ENCODE data around the gene DLGAP3. TPM values are rescaled to one million over a fixed set of nuclear protein-coding genes. Genes with fewer than 3 reads are reported as not detected.

DLGAP3 gene
- 1 to 10 TPM in 1 of 2 donors, under 1 TPM in 1; 0.14 to 7.1 TPM for total RNA-seq

DNA sequence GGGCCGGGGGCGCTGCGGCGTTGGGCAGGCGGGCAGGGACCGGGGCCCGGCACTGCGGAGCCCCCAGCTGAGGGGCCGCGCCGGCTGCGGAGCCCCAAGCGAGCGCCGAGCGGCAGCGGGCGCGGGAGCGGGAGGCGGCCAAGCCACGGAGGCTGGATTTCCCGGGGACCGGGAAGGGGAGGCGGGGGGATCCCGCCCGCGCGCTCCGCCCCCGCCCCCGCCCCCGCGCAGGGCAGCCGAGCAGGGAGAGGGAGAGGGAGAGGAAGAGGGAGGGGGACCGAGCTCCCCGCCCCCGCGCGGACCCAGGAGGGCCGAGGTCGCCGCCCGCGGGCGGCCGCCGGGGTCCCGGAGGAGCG lies at the start of gene DLGAP3:
Gene DLGAP3 (minus strand): TSS at position 154 of the 356 bp plus-strand sequence. CDS start 24,267 bp downstream, outside the sequence.
- no peak for TF ChIP-seq POLR2AphosphoS5 (IDR thresholded peaks at IDR 0.05)
- Histone ChIP-seq H3K4me3 (peak within 1 kb of the TSS; percentile 19 to 40), H3K36me3 (no peaks in the 10 kb centered on the region), H3K9me3 (no peaks in the 10 kb centered on the region), H3K4me1 (replicated peaks) (peaks cover 8% of the 10 kb centered on the region), H3K27me3 (replicated peaks; ENCODE audit: insufficient read depth) (peaks cover 17% of the 10 kb centered on the region), H3K27ac (no peak within 1 kb of the TSS)
- no peak for DNase-seq (ENCODE audit: low spot score)
- intact Hi-C loops (cut with DNase I): no loop called here
- WGBS: 1% methylated on average over 39 of the region's 50 CpGs

- WGBS: 66% methylated on average over 6 of the region's 6 CpGs
- no peak for TF ChIP-seq POLR2AphosphoS5 (IDR thresholded peaks at IDR 0.05)
- TF ChIP-seq POLR2A (IDR thresholded peaks at IDR 0.05): no peak
- TF ChIP-seq, protein P1, sequence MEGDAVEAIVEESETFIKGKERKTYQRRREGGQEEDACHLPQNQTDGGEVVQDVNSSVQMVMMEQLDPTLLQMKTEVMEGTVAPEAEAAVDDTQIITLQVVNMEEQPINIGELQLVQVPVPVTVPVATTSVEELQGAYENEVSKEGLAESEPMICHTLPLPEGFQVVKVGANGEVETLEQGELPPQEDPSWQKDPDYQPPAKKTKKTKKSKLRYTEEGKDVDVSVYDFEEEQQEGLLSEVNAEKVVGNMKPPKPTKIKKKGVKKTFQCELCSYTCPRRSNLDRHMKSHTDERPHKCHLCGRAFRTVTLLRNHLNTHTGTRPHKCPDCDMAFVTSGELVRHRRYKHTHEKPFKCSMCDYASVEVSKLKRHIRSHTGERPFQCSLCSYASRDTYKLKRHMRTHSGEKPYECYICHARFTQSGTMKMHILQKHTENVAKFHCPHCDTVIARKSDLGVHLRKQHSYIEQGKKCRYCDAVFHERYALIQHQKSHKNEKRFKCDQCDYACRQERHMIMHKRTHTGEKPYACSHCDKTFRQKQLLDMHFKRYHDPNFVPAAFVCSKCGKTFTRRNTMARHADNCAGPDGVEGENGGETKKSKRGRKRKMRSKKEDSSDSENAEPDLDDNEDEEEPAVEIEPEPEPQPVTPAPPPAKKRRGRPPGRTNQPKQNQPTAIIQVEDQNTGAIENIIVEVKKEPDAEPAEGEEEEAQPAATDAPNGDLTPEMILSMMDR (IDR thresholded peaks at IDR 0.05): no peak
- Histone ChIP-seq H3K4me1 (replicated peaks) (no peaks in the 10 kb centered on the region), H3K36me3 (no peaks in the 10 kb centered on the region), H3K27ac (no peak overlapping the region), H3K27me3 (replicated peaks; ENCODE audit: insufficient read depth) (no peaks in the 10 kb centered on the region), H3K9me3 (no peaks in the 10 kb centered on the region), H3K4me3 (no peak overlapping the region)
- no peak for DNase-seq (ENCODE audit: low spot score)
- intact Hi-C loops (cut with DNase I): no loop called here
Measured at GRCh38 chr1:34978921-34979320, 49.5 kb upstream of the DLGAP3 start.

DNA sequence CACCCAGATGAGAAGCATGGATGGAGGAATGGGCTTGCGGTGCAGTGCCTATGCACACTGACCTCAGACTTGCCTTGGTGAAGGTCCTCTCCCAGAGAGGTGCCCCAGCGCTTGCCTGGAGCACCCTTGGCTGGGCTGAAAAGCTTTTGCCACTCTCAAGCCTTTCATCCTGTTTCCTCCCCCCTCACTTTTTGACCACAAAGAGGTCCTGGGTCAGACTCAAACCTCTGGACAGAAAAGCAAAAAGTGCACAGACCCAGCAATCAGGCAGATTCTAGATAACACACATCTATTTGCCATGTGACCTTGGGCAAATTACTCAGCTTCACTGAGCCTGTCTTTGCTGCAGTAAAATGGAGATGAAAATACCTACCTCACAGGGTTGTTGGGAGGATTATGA lies 48.4 kb upstream of the DLGAP3 start:
- TF ChIP-seq POLR2AphosphoS5 (IDR thresholded peaks at IDR 0.05): no peak
- TF ChIP-seq POLR2A (IDR thresholded peaks at IDR 0.05): no peak
- TF ChIP-seq, protein P1 (IDR thresholded peaks at IDR 0.05): no peak
- H3K27me3 ChIP-seq (replicated peaks; ENCODE audit: insufficient read depth): no peaks in the 10 kb centered on the region
- H3K36me3 ChIP-seq: no peaks in the 10 kb centered on the region
- H3K4me3 ChIP-seq: no peak overlapping the region
- no peaks in the 10 kb centered on the region for H3K9me3 ChIP-seq
- no peak for DNase-seq (ENCODE audit: low spot score)
- intact Hi-C loops (cut with DNase I): no loop called here
- H3K27ac ChIP-seq: no peak overlapping the region
- 95% methylated on average over 2 of the region's 2 CpGs for WGBS
- H3K4me1 ChIP-seq (replicated peaks): no peaks in the 10 kb centered on the region

DNA sequence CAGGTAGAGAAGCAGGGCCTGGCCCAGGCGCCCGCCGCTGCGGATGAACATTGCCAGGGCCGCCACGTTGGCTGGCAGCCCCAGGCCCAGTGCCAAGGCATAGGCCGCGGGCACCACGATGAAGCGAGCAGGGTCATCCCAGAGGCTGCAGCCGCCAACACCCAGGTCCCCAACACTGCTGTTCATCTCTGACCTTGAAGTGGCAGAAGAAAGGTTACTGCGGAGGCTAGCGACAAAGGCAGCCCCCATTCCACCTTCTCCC lies 47.7 kb upstream of the DLGAP3 start:
- DNase-seq (ENCODE audit: low spot score): no peak
- Histone ChIP-seq H3K9me3 (no peaks in the 10 kb centered on the region), H3K27me3 (replicated peaks; ENCODE audit: insufficient read depth) (no peaks in the 10 kb centered on the region), H3K4me3 (no peak overlapping the region), H3K27ac (no peak overlapping the region), H3K4me1 (replicated peaks) (no peaks in the 10 kb centered on the region), H3K36me3 (no peaks in the 10 kb centered on the region)
- TF ChIP-seq POLR2AphosphoS5 (IDR thresholded peaks at IDR 0.05) (no peak), POLR2A (IDR thresholded peaks at IDR 0.05) (no peak)
- TF ChIP-seq, protein P1 (IDR thresholded peaks at IDR 0.05): no peak
- 89% methylated on average over 11 of the region's 13 CpGs for WGBS
- intact Hi-C loops (cut with DNase I): no loop called here

DNA sequence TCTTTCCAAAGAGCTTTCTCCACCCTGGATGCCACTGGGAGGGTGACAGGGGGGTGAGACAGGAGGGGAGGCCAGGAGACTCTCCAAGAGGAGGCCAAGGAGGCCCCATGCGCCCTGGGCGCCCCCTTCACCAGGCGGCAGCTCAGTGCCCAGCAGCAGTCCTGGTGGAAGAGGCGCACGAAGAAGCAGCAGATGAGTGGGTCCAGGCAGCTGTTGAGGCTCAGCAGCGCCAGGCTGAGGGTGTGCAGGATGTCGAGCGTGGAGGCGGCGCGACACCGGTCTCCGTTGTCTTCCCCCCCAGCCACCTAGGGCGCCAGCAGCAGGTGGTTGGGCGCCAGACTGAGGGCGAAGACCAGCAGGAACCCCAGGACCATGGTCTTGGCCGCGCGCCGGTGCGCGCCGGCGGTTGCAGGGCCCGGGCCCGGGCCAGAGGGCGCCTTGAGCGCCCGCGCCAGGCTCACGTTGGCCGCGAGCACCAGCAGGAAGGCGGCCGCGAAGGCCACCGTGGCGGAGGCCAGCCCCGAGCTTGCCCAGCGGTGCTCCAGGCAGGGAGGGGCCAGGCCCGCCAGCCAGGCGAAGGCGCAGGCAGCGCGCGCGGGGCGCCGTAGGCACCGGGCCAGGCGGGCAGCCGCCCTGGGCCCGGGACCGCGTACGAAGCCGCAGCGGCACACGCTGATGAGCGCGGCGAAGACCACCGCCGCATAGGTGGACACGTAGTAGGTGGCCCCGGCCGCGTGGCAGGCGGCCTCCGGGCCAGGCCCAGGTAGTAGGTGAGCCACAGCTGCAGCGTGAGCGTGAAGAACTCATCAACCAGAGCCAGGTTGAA lies 47.1 kb upstream of the DLGAP3 start:
- no peaks in the 10 kb centered on the region for H3K27me3 ChIP-seq (replicated peaks; ENCODE audit: insufficient read depth)
- H3K4me3 ChIP-seq: no peak overlapping the region
- TF ChIP-seq POLR2A (IDR thresholded peaks at IDR 0.05) (no peak), POLR2AphosphoS5 (IDR thresholded peaks at IDR 0.05) (no peak)
- H3K36me3 ChIP-seq: no peaks in the 10 kb centered on the region
- H3K27ac ChIP-seq: no peak overlapping the region
- 70% methylated on average over 56 of the region's 72 CpGs for WGBS
- no peak for DNase-seq (ENCODE audit: low spot score)
- H3K9me3 ChIP-seq: no peaks in the 10 kb centered on the region
- no peaks in the 10 kb centered on the region for H3K4me1 ChIP-seq (replicated peaks)
- intact Hi-C loops (cut with DNase I): no loop called here

GRCh38 chr1:34975771-34976170 lies 46.3 kb upstream of the DLGAP3 start:
- 86% methylated on average over 6 of the region's 6 CpGs for WGBS
- intact Hi-C loops (cut with DNase I): no loop called here
- Histone ChIP-seq H3K4me1 (replicated peaks) (no peaks in the 10 kb centered on the region), H3K36me3 (no peaks in the 10 kb centered on the region), H3K27me3 (replicated peaks; ENCODE audit: insufficient read depth) (no peaks in the 10 kb centered on the region), H3K27ac (no peak overlapping the region), H3K4me3 (no peak overlapping the region), H3K9me3 (no peaks in the 10 kb centered on the region)
- TF ChIP-seq POLR2A (IDR thresholded peaks at IDR 0.05) (no peak), POLR2AphosphoS5 (IDR thresholded peaks at IDR 0.05) (no peak)
- TF ChIP-seq, protein P1 (IDR thresholded peaks at IDR 0.05): no peak
- no peak for DNase-seq (ENCODE audit: low spot score)

Data from prostate gland (tissue), 2 donors.